Calu3 (cell line): ENCODE data around the gene MDM4. TPM values are rescaled to one million over a fixed set of nuclear protein-coding genes. Genes with fewer than 3 reads are reported as not detected.
"Not testable (repeated sequence)": the region's sequence is repeated elsewhere in the genome, so short reads cannot be mapped to it uniquely, and the experiment has no call there.

Experiments
- BruUV-seq: library from RNA; stranded (reverse); fragments of 400-500 nt; replicated peaks from 2 replicates; lab custom pipeline; 2021; lab: Mats Ljungman, UMichigan
- CTCF ChIA-PET: fragments of 300-600 bp; sonication (Branson Sonifier 250); formaldehyde crosslinking; loops from one replicate; lab custom pipeline; 2022; ENCODE audit warnings: antibody characterized with exemption; lab: Charles Lee
- DNase-seq: peaks from one replicate; pipeline ENCODE4 v3.0.0; 2022
- H3K27ac Mint-ChIP-seq: one replicate; pipeline ENCODE4 v1.8.0; 2022; ENCODE audit warnings: mixed read lengths; ENCODE audit not compliant: unreplicated experiment
- H3K27me3 Mint-ChIP-seq: one replicate; pipeline ENCODE4 v1.8.0; 2022; ENCODE audit warnings: mixed read lengths; ENCODE audit not compliant: unreplicated experiment
- H3K36me3 Mint-ChIP-seq: one replicate; pipeline ENCODE4 v1.8.0; 2022; ENCODE audit warnings: mild to moderate bottlenecking, moderate library complexity, mixed read lengths; ENCODE audit not compliant: insufficient read depth, unreplicated experiment
- H3K4me1 Mint-ChIP-seq: one replicate; pipeline ENCODE4 v1.8.0; 2022; ENCODE audit warnings: mild to moderate bottlenecking, low read depth, mixed read lengths; ENCODE audit not compliant: unreplicated experiment
- H3K4me3 Mint-ChIP-seq: one replicate; pipeline ENCODE4 v1.8.0; 2022; ENCODE audit warnings: mild to moderate bottlenecking, low read depth, moderate library complexity, mixed read lengths; ENCODE audit not compliant: unreplicated experiment
- H3K9me3 Mint-ChIP-seq: one replicate; pipeline ENCODE4 v1.8.0; 2022; ENCODE audit warnings: low read depth, mixed read lengths; ENCODE audit not compliant: unreplicated experiment
- intact Hi-C: fragments of 100-400 bp; cut with micrococcal nuclease; formaldehyde crosslinking; loops from one replicate; pipeline ENCODE4 v1.10.0; 2022; ENCODE audit not compliant: unreplicated experiment
- total RNA-seq: library from RNA; stranded (reverse); gene quantifications from 2 replicates; pipeline ENCODE4 v1.2.3, GENCODE V29; 2022
- TF ChIP-seq, protein P1 (sequence below): fragments of 200-600 bp; IDR thresholded peaks from one replicate; pipeline ENCODE4 v1.8.0; 2022; ENCODE audit warnings: antibody characterized with exemption; ENCODE audit not compliant: unreplicated experiment

MDM4 gene
- total RNA-seq, 1 experiment from 2014 or later, result 106 TPM

GRCh38 chr1:204520834-204521709 is 4.9 kb downstream of the MDM4 start:
- TF ChIP-seq, protein P1, sequence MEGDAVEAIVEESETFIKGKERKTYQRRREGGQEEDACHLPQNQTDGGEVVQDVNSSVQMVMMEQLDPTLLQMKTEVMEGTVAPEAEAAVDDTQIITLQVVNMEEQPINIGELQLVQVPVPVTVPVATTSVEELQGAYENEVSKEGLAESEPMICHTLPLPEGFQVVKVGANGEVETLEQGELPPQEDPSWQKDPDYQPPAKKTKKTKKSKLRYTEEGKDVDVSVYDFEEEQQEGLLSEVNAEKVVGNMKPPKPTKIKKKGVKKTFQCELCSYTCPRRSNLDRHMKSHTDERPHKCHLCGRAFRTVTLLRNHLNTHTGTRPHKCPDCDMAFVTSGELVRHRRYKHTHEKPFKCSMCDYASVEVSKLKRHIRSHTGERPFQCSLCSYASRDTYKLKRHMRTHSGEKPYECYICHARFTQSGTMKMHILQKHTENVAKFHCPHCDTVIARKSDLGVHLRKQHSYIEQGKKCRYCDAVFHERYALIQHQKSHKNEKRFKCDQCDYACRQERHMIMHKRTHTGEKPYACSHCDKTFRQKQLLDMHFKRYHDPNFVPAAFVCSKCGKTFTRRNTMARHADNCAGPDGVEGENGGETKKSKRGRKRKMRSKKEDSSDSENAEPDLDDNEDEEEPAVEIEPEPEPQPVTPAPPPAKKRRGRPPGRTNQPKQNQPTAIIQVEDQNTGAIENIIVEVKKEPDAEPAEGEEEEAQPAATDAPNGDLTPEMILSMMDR, result no peak
- CTCF ChIA-PET, result no interaction called here
- H3K27ac Mint-ChIP-seq, result peak overlapping the region; percentile 78
- peaks cover 8% of the 10 kb centered on the region for H3K9me3 Mint-ChIP-seq
- peaks cover 27% of the 10 kb centered on the region for H3K4me1 Mint-ChIP-seq
- H3K4me3 Mint-ChIP-seq, result no peak overlapping the region
- H3K36me3 Mint-ChIP-seq, result peaks cover 69% of the 10 kb centered on the region
- intact Hi-C loops, result no loop called here
- H3K27me3 Mint-ChIP-seq, result no peaks in the 10 kb centered on the region
- BruUV-seq, result no TSS peak
- DNase-seq, result no peak

DNA sequence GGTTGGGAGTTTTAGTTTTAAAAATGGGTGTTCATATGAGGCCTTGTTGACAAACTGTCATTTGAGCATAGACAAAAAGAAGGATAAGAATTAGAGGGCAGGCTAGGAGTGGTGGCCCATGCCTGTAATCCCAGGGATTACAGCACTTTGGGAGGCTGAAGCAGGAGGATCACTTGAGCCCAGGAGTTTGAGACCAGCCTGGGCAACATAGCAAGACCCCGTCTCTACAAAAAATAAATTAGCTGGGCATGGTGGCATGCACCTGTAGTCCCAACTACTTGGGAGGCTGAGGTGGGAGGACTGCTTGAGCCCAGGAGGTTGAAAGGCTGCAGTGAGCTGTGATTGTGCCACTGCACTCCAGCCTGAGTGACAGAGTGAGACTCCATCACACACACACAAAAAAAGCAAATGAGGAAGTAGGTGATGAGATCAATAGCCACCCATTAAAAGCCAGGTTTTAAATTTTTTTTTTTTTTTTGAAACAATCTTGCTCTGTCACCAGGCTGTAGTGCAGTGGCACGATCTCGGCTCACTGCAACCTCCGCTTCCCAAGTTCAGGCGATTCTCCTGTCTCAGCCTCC is 5.8 kb downstream of the MDM4 start:
- H3K4me3 Mint-ChIP-seq, BruUV-seq, intact Hi-C loops, H3K27me3 Mint-ChIP-seq, DNase-seq, CTCF ChIA-PET, H3K9me3 Mint-ChIP-seq: not testable (repeated sequence)
- H3K4me1 Mint-ChIP-seq, result peaks cover 27% of the 10 kb centered on the region
- H3K36me3 Mint-ChIP-seq, result peaks cover 76% of the 10 kb centered on the region
- peak overlapping the region; percentile 78 for H3K27ac Mint-ChIP-seq

GRCh38 chr1:204523605-204524215 is 7.5 kb downstream of the MDM4 start:
- Mint-ChIP-seq H3K27me3 (no peaks in the 10 kb centered on the region), H3K27ac (peak overlapping the region; percentile 83), H3K4me1 (peaks cover 22% of the 10 kb centered on the region), H3K9me3 (peaks cover 8% of the 10 kb centered on the region), H3K36me3 (peaks cover 78% of the 10 kb centered on the region), H3K4me3 (no peak overlapping the region)
- peak; percentile 42 for DNase-seq
- TF ChIP-seq, protein P1, result no peak
- CTCF ChIA-PET, result no interaction called here
- intact Hi-C loops, result no loop called here
- no TSS peak for BruUV-seq

DNA sequence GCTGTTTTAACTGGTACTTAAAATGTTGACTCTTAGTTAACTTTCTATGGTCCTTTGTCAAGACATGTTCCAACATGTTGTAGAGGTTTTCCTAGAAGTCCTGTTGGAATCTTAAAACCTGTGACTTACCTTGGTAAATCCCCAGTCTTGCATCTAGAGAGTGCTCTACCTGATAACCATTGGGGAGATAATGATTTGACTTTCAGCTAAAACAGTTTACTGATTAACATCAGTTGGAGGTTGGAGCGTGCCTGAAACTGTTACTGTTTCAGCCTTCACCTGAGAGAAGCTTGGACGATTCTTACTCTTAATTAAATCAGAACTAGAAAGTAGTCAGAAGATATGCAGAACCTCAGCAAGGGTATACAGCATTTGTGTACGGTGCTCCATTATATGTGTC is 8.8 kb downstream of the MDM4 start:
- Mint-ChIP-seq H3K27me3 (no peaks in the 10 kb centered on the region), H3K36me3 (peaks cover 71% of the 10 kb centered on the region), H3K9me3 (peaks cover 8% of the 10 kb centered on the region), H3K27ac (no peak overlapping the region), H3K4me3 (no peak overlapping the region), H3K4me1 (peaks cover 22% of the 10 kb centered on the region)
- TF ChIP-seq, protein P1, result no peak
- no TSS peak for BruUV-seq
- intact Hi-C loops, result no loop called here
- CTCF ChIA-PET, result interaction anchor here (1.5 kb wide), 1 partner anchor 9 kb away, joined by 6 read pairs; the partner anchor contains the start of gene MDM4
- no peak for DNase-seq
